ENCODE data around the gene EDEM3. TPM values are rescaled to one million over a fixed set of nuclear protein-coding genes. Genes with fewer than 3 reads are reported as not detected.

EDEM3 gene
- total and polyA plus RNA-seq, 2 of the 8 experiments (the other 6 are each of a cell fraction or from before 2014, with no cell fraction given), result 1.6 to 14.0 TPM

DNA sequence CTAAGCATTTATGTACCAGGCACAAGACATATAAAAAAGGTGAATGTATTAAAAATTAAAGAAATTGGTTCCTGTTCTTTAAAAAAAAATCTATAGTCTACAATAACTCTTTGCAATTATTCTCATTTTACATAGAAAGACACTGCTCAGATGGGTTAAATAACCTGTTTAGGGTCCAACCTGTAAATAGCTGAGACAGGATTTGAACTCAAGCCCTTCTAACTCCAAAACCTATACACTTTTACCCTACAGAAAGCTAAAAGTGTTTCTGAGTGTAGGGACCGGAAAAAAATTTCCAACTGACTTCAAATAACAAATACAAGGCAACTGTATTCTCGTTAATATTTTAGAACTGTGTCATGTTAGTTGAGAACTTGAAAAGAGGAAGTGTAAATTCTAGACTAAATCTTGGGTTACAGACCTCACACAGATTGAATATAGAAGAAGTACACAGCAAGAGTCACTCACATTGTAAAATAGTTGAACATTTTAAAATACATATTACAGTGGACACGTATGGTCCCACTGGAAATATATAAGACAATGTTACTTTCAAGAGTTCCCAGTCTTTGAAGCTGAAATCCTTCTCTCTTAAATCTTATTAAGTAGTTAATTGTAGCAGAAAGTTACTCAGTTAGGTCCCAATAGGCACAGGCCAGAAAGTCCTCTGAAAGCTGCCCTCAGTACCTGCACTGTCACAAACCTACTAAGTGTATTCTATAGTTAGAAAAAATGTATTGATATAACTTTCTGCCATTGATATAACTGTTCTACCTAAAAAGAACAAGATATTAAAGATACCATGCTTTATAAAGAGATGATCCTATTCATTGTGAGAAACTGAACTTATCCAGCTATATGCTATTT, 7.3 kb downstream of the EDEM3 start:
- Histone ChIP-seq H3K23ac (ENCODE audit: insufficient read length) (no peak overlapping the region), H3K27me3 (replicated peaks in 1 of 4; ENCODE audit: control insufficient read depth in 3 of 4, extremely low read depth in 1 of 4, insufficient read depth in 3 of 4, low read length in 3 of 4) (no peaks in the 10 kb centered on the region), H2BK12ac (ENCODE audit: low read depth, low read length) (no peak overlapping the region), H3K4ac (replicated peaks; ENCODE audit: insufficient read length, low read depth, low read length) (no peak overlapping the region), H4K5ac (ENCODE audit: insufficient read length, low read depth, low read length) (no peak overlapping the region), H2BK15ac (ENCODE audit: low read length) (no peak overlapping the region), H3K27ac (ENCODE audit: low read depth, low read length) (no peak overlapping the region), H2AK5ac (ENCODE audit: low read depth, low read length) (no peak overlapping the region), H3K56ac (replicated peaks; ENCODE audit: insufficient read length, low read depth, low read length) (no peak overlapping the region), H3K4me2 (ENCODE audit: insufficient read depth in 1 of 2, low read depth in 2 of 2, low read length in 2 of 2) (no peak overlapping the region), H3K79me2 (ENCODE audit: control insufficient read depth in 1 of 2, insufficient read depth in 2 of 2, low read length in 2 of 2) (no peaks in the 10 kb centered on the region), H3K14ac (ENCODE audit: insufficient read length) (no peak overlapping the region), H2BK5ac (ENCODE audit: low read depth, low read length) (no peak overlapping the region), H3K23me2 (ENCODE audit: low read depth, low read length) (no peaks in the 10 kb centered on the region), H2AFZ (ENCODE audit: low read length) (no peak overlapping the region), H3K9me3 (ENCODE audit: insufficient read depth in 2 of 2, low read depth in 1 of 2, low read length in 1 of 2) (no peaks in the 10 kb centered on the region), H3K9ac (replicated peaks in 1 of 4; ENCODE audit: extremely low read depth in 1 of 4, low read depth in 3 of 4, low read length in 3 of 4) (no peak overlapping the region), H3K79me1 (ENCODE audit: low read depth, low read length) (no peaks in the 10 kb centered on the region), H4K20me1 (replicated peaks in 1 of 2; ENCODE audit: control insufficient read depth in 1 of 2, insufficient read depth in 2 of 2, low read length in 2 of 2) (no peaks in the 10 kb centered on the region), H2BK20ac (ENCODE audit: low read length) (no peak overlapping the region), H4K91ac (replicated peaks; ENCODE audit: insufficient read length, low read length) (no peak overlapping the region), H3K4me1 (replicated peaks in 1 of 4; ENCODE audit: control insufficient read depth in 3 of 4, insufficient read depth in 4 of 4, low read length in 3 of 4) (no peaks in the 10 kb centered on the region), H2BK120ac (replicated peaks; ENCODE audit: low read depth, low read length) (no peak overlapping the region), H3K36me3 (ENCODE audit: control insufficient read depth in 2 of 4, insufficient read depth in 4 of 4, low read length in 3 of 4) (no peaks in the 10 kb centered on the region), H3K4me3 (ENCODE audit: extremely low read depth in 1 of 4, insufficient read depth in 2 of 4, low read depth in 3 of 4, low read length in 4 of 4) (no peak overlapping the region), H3K18ac (ENCODE audit: extremely low read depth, low read length) (no peak overlapping the region), H4K8ac (ENCODE audit: extremely low read depth, insufficient read depth, low read length) (no peak overlapping the region)
- FAIRE-seq (no peak), DNase-seq (ENCODE audit: low read depth in 1 of 2, low spot score in 2 of 2) (no peak)
- ChIA-PET POLR2A (ENCODE audit: partially characterized antibody) (no interaction called here), CTCF (ENCODE audit: partially characterized antibody) (interaction anchor here (0.7 to 1.4 kb wide), 2 partner anchors 9 to 561 kb away, joined by 3 read pairs; no protein-coding TSS in a partner anchor)
- WGBS, 2 experiments (ENCODE audit: extremely low coverage in 1 of 2, insufficient coverage in 1 of 2, insufficient read length in 1 of 2, insufficient replicate concordance in 2 of 2, low coverage in 1 of 2, low lambda C conversion rate in 2 of 2, missing lambda C conversion rate in 1 of 2), result 89% methylated on average over 3 of the region's 3 CpGs; no CpG with 5 or more reads in 1 of the 2 experiments
- TF ChIP-seq RAD21 (IDR thresholded peaks at IDR 0.05 in 1 of 2, conservative IDR thresholded peaks at IDR 0.05 in 1 of 2; ENCODE audit: low read depth in 2 of 2, low read length in 2 of 2) (no peak), EGR1 (IDR thresholded peaks at IDR 0.05; ENCODE audit: borderline replicate concordance, low read depth, low read length) (no peak), RXRA (IDR thresholded peaks at IDR 0.05; ENCODE audit: insufficient read depth, low read depth, low read length) (no peak), SIRT6 (IDR thresholded peaks at IDR 0.05; ENCODE audit: low read length) (no peak), CBX8 (IDR thresholded peaks at IDR 0.05; ENCODE audit: borderline replicate concordance, low read depth, low read length) (no peak), ZNF274 (IDR thresholded peaks at IDR 0.05; ENCODE audit: borderline replicate concordance, extremely low read depth, low read length) (no peak), POU5F1 (IDR thresholded peaks at IDR 0.05; ENCODE audit: low read depth, low read length) (no peak), SP2 (IDR thresholded peaks at IDR 0.05; ENCODE audit: low read length) (no peak), CHD1 (IDR thresholded peaks at IDR 0.05; ENCODE audit: low read depth, low read length) (no peak), SIX5 (IDR thresholded peaks at IDR 0.05; ENCODE audit: low read depth, low read length) (no peak), CHD2 (IDR thresholded peaks at IDR 0.05; ENCODE audit: low read length) (no peak), KDM4A (IDR thresholded peaks at IDR 0.05; ENCODE audit: low read depth, low read length, severe bottlenecking) (no peak), SRF (IDR thresholded peaks at IDR 0.05; ENCODE audit: low read depth, low read length) (no peak), CEBPB (IDR thresholded peaks at IDR 0.05; ENCODE audit: low read depth, low read length) (no peak)

All from H1 (cell line).